Activated T-helper 1 cell treated with Interleukin-2 at 50 U/mL for 16 hours (primary cell): ENCODE results near the gene GATAD2A.
"Not testable (repeated sequence)": the region's sequence is repeated elsewhere in the genome, so short reads cannot be mapped to it uniquely, and the experiment has no call there.

ENCODE experiments used
- DNase-seq: peaks from one replicate; pipeline ENCODE4 v3.0.0-alpha.2; 2020; ENCODE audit warnings: low read depth

The GATAD2A gene

GRCh38 chr19:19446655-19447437 is 41.4 kb downstream of the GATAD2A start:
- DNase-seq = no peak

DNA sequence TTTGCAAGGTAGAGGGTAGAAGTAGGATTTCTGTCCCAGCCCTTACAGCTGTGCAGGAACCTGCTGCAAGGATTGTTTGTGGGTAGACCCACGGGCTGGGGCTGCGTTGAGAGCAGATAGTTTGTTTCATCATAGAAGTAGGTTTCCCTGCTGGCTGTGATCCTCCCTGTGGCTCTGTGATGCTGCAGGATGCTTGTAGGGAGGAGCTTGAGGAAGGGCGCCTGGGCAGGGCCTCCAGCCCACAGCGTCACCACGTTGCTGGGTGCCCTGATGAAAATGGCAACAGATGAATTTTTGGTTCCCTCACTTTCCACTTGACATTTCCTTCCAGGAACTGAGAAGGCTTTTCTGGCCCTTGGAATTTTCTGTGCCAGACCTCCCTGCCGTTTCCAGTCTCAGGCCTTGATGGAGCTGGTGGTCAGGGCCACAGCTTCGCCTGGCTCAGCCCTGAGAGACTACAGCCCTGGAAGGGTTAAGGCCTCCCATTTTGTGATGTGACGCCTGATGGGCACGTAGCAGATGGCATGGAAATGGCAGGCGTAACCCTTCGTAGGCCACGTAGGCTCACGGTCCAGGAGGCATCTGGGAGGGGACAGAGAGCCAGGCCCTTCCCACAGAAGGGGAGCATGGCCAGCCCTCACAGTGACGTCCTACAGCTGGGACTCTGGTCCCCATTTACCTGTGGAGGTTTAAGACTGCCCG is 42.2 kb downstream of the GATAD2A start:
- DNase-seq = peak; percentile 17

GRCh38 chr19:19448238-19448544 is 42.7 kb downstream of the GATAD2A start:
- no peak for DNase-seq

GRCh38 chr19:19451429-19452242 is 46.2 kb downstream of the GATAD2A start:
- no peak for DNase-seq

DNA sequence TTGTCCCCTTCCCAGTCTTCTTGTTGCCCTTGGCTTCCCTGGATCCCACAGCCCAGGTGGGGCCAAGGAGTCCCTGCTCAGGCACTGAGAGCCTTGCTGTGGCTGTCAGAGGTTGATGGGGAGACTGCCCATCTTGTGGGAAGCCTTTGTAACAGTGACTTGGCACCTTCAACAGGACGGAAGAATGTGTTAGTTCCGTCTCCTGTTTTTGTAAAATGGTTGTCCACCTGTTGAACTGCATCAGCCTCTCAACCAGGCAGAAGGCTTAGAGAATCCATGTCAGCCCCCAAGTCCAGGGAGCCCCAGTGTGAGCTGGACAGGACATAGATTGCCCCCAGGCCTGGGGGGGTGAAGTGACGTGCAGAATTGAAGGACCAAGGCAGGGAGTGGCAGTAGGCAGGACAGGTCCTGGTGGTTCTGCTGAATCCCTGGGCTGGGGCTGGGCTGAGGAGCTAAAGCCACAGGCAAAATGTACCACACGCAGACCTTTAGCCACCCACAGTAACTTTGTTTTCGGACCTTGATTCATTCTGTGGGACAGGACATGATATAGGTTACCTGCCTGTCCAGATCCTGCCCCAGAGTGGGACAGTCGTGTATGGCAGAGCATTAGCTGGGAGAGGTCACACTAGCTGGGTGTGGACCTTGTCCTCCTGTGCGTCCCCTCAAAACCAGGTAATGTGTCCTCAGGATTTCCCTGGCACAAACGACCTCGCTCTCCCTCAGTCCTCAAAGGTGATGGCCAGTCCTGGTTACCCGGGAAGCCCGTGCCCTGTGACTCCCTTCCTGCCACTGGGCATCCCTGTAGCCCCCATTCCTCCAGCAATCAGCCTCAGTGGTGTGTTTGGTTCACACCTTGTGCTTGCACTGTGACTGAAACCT is 47.0 kb downstream of the GATAD2A start:
- no peak for DNase-seq

DNA sequence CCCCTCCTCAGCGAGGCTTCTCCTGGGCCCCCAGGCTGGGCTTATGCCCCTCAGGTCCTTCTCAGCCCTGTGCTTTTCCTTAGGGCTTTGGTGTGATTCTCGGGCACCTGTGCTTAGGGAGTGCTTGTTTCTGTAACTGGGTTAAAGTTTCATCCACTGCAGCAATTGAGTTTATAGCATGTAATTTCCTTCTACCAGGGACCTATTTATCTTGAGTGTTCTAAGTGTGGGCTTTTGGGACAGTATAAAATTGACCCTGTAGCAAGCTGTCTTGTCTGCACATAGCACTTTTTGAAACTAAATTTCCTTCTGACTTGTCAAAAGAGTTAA is 47.6 kb downstream of the GATAD2A start:
- no peak for DNase-seq

DNA sequence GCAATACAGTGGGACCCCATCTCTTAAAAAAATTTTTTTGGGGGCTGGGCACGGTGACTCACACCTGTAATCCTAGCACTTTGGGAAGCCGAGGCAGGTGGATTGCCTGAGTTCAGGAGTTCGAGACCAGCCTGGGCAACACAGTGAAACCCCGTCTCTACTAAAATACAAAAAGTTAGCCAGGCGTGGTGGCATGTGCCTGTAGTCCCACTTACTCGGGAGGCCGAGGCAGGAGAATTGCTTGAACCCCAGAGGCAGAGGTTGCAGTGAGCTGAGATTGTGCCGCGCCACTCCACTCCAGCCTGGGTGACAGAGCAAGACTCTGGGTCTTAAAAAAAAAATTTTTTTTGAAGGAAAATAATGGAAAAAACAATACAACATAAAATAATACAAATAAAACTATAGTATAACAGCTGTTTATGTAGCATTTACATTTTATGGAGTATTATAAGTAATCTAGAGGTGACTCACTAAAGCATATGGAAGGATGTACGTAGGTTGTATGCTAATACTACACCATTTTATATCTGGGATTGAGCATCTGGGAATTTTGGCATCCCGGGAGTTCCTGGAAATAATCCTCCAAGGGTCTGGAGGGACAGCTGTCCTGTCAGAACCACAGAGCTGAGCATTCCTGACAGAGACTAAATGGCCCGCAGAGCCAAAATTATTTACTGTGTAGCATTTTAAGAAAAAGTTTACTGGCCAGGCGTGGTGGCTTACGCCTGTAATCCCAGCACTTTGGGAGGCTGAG is 49.9 kb downstream of the GATAD2A start:
- not testable (repeated sequence) for DNase-seq

DNA sequence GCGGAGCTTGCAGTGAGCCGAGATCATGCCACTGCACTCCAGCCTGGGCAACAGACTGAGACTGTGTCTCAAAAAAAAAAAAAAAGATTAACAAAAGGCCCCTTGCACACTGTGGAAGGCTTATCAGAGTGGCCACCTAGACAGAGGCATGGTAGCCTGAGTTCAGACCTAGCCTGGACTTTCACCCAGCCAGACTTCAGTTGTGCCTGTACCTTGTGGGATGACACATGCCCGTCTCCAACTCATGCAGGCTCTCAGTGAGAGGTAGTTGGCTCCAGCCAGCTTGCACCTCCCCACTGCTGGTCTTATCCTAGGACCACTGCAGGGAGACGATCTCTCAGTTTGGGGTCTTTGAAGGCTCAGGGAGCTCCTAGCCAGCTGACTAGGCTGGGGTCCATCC is 52.2 kb downstream of the GATAD2A start:
- no peak for DNase-seq

- no peak for DNase-seq
Observed at GRCh38 chr19:19458110-19458816, 52.8 kb downstream of the GATAD2A start.

DNA sequence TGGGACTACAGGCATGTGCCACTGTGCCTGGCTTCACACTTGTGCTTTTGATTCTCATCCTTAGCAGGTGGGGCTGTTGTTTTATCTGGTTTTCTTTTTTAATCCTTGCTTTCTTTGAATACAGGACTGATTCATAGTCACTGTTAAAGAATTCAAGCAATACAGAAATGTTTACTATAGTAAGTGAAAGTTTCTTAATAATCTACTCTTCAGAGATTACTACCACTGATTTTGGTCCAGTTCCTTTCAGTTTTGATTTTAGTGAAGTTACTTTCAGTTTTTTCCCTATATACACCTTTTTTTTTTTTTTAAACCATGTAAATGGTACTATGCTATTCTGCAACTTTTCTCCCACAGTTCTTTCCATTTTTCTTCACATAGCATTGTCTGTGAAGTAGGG is 53.6 kb downstream of the GATAD2A start:
- no peak for DNase-seq

- DNase-seq = peak; percentile 55
Observed at GRCh38 chr19:19459707-19460251, 54.3 kb downstream of the GATAD2A start.

DNA sequence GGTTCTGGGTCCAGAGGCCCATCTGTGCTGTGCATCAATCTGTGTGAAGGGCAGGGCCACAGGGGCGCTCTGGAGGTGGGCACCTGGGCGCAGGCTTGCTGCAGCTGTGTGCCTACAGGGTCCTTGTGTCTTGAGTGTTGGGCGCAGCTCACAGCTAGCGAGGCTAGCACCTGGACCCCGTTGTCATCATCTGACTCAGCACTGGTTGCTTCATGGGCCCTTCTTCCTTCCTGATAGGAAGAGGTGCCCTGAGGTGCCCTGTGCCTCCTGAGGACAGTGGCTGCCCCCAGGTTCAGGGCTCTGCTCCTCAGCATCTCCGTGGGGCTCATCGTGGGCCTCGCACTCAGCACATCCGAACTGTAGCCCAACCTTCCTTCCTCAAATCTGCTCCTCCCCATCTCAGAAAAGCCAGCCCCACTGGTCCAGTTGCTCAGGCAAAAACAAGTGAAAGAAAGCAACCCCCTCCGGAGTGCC is 54.8 kb downstream of the GATAD2A start:
- no peak for DNase-seq

- DNase-seq = peak; percentile 50
Observed at GRCh38 chr19:19460761-19461265, 55.3 kb downstream of the GATAD2A start.

GRCh38 chr19:19461306-19461670 is 55.8 kb downstream of the GATAD2A start:
- DNase-seq = no peak

GRCh38 chr19:19461671-19462622 is 56.5 kb downstream of the GATAD2A start:
- no peak for DNase-seq

DNA sequence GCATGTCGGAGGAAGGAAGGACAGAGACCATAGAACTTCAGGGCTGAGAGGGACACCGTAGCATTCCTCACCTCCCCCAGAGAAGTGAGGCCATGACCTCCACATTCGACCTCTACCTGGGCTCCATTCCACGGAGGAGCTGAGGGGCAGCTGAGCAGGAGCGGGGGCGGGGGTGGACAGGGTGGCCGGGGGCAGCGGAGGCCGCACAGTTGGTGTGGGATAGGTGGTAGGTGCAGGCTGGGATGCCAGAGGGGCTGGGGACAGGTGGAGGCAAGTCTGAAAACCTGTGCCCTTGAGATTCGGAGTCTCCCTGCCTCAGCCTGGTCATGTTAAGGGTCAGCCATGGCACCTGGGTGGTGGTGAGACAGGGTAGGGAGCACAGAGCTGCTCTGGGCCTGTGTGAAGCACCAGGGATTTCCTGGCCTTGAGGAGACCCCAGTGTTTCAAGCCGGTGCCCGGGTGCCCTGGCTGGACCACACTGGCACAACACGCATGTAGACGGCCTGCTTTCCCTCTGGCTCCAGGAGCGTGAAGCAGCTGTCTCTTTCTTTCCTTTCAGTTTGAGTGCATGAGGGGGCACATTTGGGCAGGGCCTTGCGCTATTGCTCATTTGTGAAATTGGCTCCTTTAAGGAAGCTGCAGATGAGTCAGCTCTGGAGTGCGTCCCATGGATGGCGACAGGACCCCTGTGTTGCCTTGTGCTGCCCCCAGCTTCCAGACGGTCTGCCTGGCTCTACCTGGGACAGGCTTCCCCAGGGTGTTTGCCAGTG is 58.1 kb downstream of the GATAD2A start:
- no peak for DNase-seq

DNA sequence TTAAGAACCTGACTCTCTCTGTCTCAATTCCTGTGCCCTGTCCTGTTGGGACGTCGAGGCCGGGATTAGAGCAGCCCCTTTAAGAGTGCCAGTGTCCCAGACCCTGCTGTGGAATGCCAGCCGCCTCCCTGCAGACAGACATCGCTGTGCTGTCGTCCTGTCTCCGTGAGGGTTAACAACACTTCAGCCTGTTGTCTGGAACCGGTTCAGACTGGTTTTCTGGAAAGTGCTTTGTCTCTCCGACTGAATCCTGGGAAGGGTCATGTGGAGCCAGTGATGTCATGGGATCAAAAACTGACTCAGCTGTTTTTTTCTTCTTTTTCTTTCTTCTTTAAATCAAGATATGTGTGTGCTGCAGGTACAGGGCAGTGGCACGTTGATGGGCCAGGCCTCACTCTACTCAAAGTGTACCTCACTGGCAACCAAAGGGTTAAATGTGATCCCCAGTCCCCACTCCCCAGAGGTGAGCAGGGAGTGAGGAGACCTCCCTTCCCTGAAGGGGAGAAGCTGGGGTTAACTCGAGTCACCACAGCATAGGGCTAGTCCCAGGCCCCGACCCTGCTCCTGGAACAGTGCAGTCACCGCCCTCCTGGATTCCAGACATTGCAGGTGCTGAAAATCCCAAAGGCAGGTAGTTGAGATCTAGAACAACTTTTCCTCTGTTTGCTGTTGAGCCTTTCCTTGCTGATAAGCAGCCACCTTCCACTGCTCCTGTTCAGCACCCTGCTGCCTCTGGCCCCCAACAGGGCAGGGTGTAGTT is 59.0 kb downstream of the GATAD2A start:
- DNase-seq = no peak
